ENCODE measurements around the gene IFT122.

DNA sequence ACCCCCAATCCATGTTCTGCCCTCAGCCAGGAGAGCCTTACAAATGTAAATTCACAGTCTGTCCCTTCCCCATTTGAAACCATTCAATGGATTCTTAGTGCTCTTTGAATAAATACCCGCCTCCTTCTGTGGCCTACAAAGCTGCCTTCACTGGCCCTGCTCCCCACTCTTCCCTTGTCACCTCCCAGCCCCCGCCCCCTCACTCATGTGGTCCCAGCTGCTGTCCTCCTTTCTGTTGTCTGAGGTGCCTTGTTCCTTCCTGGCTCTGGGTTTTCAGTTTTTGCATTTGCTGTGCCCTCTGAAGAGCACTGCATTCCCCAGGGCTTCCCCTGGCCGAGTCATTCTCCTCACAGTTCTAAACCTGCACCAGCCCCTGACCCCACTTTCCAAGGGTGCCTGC is 14.8 kb upstream of the IFT122 start:
- no peak for TF ChIP-seq SMC3 (IDR thresholded peaks at IDR 0.05)
- TF ChIP-seq, protein P1, sequence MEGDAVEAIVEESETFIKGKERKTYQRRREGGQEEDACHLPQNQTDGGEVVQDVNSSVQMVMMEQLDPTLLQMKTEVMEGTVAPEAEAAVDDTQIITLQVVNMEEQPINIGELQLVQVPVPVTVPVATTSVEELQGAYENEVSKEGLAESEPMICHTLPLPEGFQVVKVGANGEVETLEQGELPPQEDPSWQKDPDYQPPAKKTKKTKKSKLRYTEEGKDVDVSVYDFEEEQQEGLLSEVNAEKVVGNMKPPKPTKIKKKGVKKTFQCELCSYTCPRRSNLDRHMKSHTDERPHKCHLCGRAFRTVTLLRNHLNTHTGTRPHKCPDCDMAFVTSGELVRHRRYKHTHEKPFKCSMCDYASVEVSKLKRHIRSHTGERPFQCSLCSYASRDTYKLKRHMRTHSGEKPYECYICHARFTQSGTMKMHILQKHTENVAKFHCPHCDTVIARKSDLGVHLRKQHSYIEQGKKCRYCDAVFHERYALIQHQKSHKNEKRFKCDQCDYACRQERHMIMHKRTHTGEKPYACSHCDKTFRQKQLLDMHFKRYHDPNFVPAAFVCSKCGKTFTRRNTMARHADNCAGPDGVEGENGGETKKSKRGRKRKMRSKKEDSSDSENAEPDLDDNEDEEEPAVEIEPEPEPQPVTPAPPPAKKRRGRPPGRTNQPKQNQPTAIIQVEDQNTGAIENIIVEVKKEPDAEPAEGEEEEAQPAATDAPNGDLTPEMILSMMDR (IDR thresholded peaks at IDR 0.05) = no peak
- TF ChIP-seq, protein P2, sequence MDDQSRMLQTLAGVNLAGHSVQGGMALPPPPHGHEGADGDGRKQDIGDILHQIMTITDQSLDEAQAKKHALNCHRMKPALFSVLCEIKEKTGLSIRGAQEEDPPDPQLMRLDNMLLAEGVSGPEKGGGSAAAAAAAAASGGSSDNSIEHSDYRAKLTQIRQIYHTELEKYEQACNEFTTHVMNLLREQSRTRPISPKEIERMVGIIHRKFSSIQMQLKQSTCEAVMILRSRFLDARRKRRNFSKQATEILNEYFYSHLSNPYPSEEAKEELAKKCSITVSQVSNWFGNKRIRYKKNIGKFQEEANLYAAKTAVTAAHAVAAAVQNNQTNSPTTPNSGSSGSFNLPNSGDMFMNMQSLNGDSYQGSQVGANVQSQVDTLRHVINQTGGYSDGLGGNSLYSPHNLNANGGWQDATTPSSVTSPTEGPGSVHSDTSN (IDR thresholded peaks at IDR 0.05) = no peak
- no peak for TF ChIP-seq PHF8 (IDR thresholded peaks at IDR 0.05; ENCODE audit: borderline replicate concordance, low read depth)
- no peak for TF ChIP-seq POLR2A (IDR thresholded peaks at IDR 0.05; ENCODE audit: low read length)
- TF ChIP-seq SREBF2 (IDR thresholded peaks at IDR 0.05) = no peak
- TF ChIP-seq BHLHE40 (IDR thresholded peaks at IDR 0.05; ENCODE audit: low read depth, low read length) = no peak
- no peak for TF ChIP-seq EP300 (IDR thresholded peaks at IDR 0.05)
- no peak for TF ChIP-seq MYC (IDR thresholded peaks at IDR 0.05; ENCODE audit: borderline replicate concordance, low read length)
- TF ChIP-seq TP53 (CRISPR knock-in tag; IDR thresholded peaks at IDR 0.05) = no peak
- TF ChIP-seq RARB (CRISPR knock-in tag; IDR thresholded peaks at IDR 0.05) = no peak
- TF ChIP-seq CBX8 (IDR thresholded peaks at IDR 0.05) = no peak
- TF ChIP-seq, protein P3, sequence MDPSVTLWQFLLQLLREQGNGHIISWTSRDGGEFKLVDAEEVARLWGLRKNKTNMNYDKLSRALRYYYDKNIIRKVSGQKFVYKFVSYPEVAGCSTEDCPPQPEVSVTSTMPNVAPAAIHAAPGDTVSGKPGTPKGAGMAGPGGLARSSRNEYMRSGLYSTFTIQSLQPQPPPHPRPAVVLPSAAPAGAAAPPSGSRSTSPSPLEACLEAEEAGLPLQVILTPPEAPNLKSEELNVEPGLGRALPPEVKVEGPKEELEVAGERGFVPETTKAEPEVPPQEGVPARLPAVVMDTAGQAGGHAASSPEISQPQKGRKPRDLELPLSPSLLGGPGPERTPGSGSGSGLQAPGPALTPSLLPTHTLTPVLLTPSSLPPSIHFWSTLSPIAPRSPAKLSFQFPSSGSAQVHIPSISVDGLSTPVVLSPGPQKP (IDR thresholded peaks at IDR 0.05; ENCODE audit: low read depth, low read length) = no peak
